ENCODE measurements around the gene EXOC3. TPM values are rescaled to one million over a fixed set of nuclear protein-coding genes. Genes with fewer than 3 reads are reported as not detected.

EXOC3 gene
- total RNA-seq, 1 donor from 2014 or later, result 64.6 TPM

- peaks cover 58% of the 10 kb centered on the region for H3K36me3 Mint-ChIP-seq
These were observed 6.2 kb downstream of the EXOC3 start for GRCh38 chr5:449151-449550.

GRCh38 chr5:451587-452458, 8.8 kb downstream of the EXOC3 start:
- Mint-ChIP-seq H3K4me1 (ENCODE audit: unreplicated experiment) (no peaks in the 10 kb centered on the region), H3K36me3 (peaks cover 56% of the 10 kb centered on the region), H3K27me3 (no peaks in the 10 kb centered on the region), H3K9me3 (peaks cover 15% of the 10 kb centered on the region), H3K27ac (no peak overlapping the region), H3K4me3 (no peak overlapping the region)
- DNase-seq (ENCODE audit: extremely low spot score, unreplicated experiment), result no peak
- TF ChIP-seq CTCF (conservative IDR thresholded peaks at IDR 0.05), result no peak

More at GRCh38 chr5:449151-449550, 6.2 kb downstream of the EXOC3 start:
- no peak for TF ChIP-seq CTCF (conservative IDR thresholded peaks at IDR 0.05)
- Mint-ChIP-seq H3K9me3 (peaks cover 15% of the 10 kb centered on the region), H3K4me1 (ENCODE audit: unreplicated experiment) (peaks cover 14% of the 10 kb centered on the region), H3K27ac (no peak overlapping the region), H3K4me3 (no peak overlapping the region), H3K27me3 (no peaks in the 10 kb centered on the region)
- peak; percentile 18 for DNase-seq (ENCODE audit: extremely low spot score, unreplicated experiment)

GRCh38 chr5:452978-453710, 10.2 kb downstream of the EXOC3 start:
- Mint-ChIP-seq H3K9me3 (peaks cover 15% of the 10 kb centered on the region), H3K4me1 (ENCODE audit: unreplicated experiment) (no peaks in the 10 kb centered on the region), H3K27me3 (no peaks in the 10 kb centered on the region), H3K27ac (no peak overlapping the region), H3K36me3 (peaks cover 58% of the 10 kb centered on the region), H3K4me3 (no peak overlapping the region)
- DNase-seq (ENCODE audit: extremely low spot score, unreplicated experiment), result no peak
- TF ChIP-seq CTCF (conservative IDR thresholded peaks at IDR 0.05), result no peak

- no peak overlapping the region for H3K4me3 Mint-ChIP-seq
- peaks cover 60% of the 10 kb centered on the region for H3K36me3 Mint-ChIP-seq
- no peak overlapping the region for H3K27ac Mint-ChIP-seq
- TF ChIP-seq CTCF (conservative IDR thresholded peaks at IDR 0.05), result no peak
- H3K4me1 Mint-ChIP-seq (ENCODE audit: unreplicated experiment), result no peaks in the 10 kb centered on the region
- H3K9me3 Mint-ChIP-seq, result peaks cover 15% of the 10 kb centered on the region
- DNase-seq (ENCODE audit: extremely low spot score, unreplicated experiment), result no peak
- no peaks in the 10 kb centered on the region for H3K27me3 Mint-ChIP-seq
These were observed 10.9 kb downstream of the EXOC3 start for GRCh38 chr5:453725-454481.

GRCh38 chr5:454936-455335, 12.0 kb downstream of the EXOC3 start:
- Mint-ChIP-seq H3K27ac (no peak overlapping the region), H3K27me3 (no peaks in the 10 kb centered on the region), H3K4me1 (ENCODE audit: unreplicated experiment) (no peaks in the 10 kb centered on the region), H3K36me3 (peaks cover 59% of the 10 kb centered on the region), H3K4me3 (no peak overlapping the region), H3K9me3 (peaks cover 15% of the 10 kb centered on the region)
- no peak for TF ChIP-seq CTCF (conservative IDR thresholded peaks at IDR 0.05)
- no peak for DNase-seq (ENCODE audit: extremely low spot score, unreplicated experiment)
